A204.1 (cell line): ENCODE data around the gene AASS.
"Not testable (repeated sequence)": the region's sequence is repeated elsewhere in the genome, so short reads cannot be mapped to it uniquely, and the experiment has no call there.

Source experiments
- FAIRE-seq: peaks from 2 replicates; lab custom pipeline; 2012; peaks lifted over from hg19 to GRCh38; lab: Jason Lieb, UNC

AASS gene

GRCh38 chr7:122143751-122144711, at the start of gene AASS:
TSS of gene AASS (minus strand) at chr7:122144249. CDS start at chr7:122133726, 10,523 bp downstream.
- FAIRE-seq, result peak; percentile 98

DNA sequence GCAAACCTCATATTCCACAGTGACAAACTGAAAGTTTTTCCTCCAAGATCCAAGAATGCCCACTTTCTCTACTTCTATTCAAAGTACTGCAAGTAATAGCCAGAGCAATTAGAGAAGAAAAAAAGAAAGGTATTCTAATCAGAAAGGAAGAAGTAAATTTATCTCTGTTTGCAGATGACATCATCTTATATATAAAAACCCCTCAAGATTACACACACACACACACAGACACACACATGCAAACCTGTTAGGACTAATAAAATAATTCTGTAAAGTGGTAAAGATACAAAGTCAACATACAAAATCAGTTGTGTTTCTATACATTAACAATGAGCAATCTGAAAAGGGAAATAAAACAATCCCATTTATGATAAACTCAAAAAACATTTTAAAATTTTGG, 44.7 kb upstream of the AASS start:
- no peak for FAIRE-seq

- no peak for FAIRE-seq
Measured at GRCh38 chr7:122183106-122183505, 39.1 kb upstream of the AASS start.

DNA sequence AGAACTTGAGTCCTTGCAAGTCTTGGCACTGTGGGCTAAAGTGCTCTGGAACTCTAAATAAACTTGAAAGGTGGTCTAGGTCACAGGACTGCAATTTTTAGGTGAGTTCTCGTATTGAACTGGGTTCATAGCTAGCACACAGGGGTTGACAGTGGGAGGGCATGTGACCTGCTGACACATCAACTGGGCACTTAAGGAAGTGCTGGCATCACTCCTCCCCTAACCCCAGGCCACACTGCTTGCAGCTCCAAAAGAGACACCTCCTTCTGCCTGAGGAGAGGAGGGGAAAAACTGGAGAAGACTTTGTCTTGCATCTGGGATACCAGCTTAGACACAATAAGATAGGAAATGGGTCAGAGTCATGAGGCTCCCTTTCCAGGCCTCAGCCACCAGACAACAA, 38.0 kb upstream of the AASS start:
- FAIRE-seq, result no peak

- not testable (repeated sequence) for FAIRE-seq
Measured at GRCh38 chr7:122172144-122172543, 28.1 kb upstream of the AASS start.

DNA sequence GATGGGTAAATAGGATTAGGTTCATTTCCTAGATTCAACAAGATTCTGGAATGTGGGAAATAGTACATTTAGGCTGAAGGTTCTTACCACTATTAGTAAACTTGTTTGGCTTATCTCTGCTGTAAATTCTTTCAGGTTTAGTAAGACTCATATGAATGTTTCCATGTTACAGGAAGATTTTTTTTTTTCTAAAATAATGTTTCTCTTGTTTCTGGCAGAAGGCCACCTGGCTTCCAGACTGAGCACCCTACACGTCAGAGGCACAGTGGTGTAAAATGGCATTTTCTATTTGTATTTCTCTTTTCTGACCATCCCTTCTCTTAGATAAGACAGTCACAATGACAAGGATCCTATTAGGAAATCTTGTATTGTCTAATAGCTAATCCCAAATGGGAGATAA, 22.7 kb upstream of the AASS start:
- FAIRE-seq, result no peak

GRCh38 chr7:122166275-122166674, 22.2 kb upstream of the AASS start:
- no peak for FAIRE-seq

GRCh38 chr7:122161628-122162027, 17.6 kb upstream of the AASS start:
- no peak for FAIRE-seq

- FAIRE-seq, result no peak
Measured at GRCh38 chr7:122155566-122155965, 11.5 kb upstream of the AASS start.

DNA sequence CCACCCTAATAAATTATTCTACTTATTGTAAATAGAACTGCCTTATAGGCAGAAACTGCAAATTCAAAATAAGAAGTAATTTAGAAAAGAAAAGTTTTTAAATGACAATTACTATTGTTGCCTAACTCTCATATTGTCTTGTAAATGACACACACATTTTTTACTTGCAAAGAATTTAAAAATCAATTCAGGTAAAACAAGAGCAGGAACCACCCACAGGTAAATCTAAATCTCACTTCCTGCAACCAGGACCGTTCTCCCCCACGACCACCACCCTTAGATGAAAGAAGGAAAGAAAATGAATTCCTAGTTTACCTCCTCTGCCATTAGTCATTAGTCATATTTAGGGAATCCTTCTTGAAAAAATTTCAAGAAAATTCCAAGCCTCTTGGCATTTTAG, 4.8 kb upstream of the AASS start:
- FAIRE-seq, result no peak

GRCh38 chr7:122148081-122148480, 4.0 kb upstream of the AASS start:
- FAIRE-seq, result no peak

DNA sequence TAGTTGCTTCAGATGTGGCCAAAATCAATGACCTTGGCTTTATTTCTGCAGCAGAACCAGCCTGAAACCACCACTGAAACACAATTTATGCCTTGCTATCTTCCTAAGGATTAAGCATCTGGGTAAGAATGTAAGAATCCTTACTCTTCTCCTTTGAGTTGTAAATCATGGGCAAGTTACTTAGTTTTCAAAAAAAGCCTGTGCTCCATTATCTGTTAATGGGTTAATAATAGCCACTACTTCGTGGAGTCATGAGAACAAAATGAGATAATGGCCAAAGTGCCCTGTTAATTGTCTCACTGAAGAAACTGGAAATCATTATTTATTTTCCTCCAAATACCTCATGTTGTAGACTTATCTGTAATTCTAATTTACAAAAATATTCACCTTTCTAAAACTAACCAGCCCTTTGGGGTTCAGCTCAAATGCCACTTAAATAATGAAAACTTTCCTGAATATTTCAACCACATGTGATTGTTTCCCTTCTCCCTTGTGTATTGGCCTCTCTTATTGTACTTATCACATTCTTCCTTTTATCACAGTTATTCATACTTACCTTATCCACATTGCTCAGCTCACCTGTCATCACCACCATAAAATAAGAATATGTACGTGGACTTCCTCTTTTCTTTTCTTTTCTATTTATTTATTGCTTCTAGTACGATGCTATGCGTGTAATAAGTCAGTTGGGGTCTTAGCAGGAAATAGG, 2.0 kb upstream of the AASS start:
- no peak for FAIRE-seq

DNA sequence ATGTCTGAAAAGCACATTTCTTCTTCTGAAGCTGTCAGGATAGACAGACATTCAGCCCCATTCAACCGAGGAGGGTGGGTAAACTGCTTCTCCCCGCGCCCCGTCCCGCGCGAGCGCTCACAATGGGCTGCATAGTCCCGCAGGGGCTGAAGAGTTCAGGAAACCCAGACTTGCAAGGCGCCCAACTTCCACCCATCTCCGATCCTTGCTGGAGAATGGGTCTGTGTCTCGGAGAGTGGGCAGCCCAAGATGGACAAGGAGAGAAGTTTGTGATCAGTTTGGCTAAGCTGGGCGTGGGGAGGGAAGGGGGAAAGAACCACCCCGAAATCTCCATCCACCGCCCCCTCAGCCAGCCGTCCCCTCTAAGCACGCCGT, 686 bp downstream of the AASS start:
- no peak for FAIRE-seq

- FAIRE-seq, result no peak
Measured at GRCh38 chr7:122140918-122141317, 3.1 kb downstream of the AASS start.

GRCh38 chr7:122137251-122138077, 6.6 kb downstream of the AASS start:
- FAIRE-seq, result peak; percentile 25

GRCh38 chr7:122136639-122137245, 7.3 kb downstream of the AASS start:
- peak; percentile 86 for FAIRE-seq

DNA sequence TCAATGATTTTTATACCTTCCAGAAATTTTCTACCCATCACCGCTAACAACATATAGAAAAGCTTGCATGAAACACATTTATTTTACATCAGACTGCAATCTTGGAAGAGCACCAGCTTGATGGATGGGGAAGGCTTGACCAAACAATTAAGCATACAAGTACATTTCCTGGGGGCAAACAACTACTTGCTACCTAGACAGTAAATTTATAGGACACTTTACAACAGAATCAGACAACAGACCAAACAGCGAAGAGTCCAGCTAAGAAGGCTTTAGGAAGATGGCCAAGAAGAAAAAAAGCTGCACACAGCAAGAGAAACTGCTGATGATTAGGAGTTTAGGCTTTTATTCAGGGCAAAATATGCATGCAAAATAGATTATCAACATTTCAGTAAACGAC, 8.0 kb downstream of the AASS start:
- FAIRE-seq, result no peak

GRCh38 chr7:122135275-122135674, 8.8 kb downstream of the AASS start:
- no peak for FAIRE-seq

GRCh38 chr7:122134793-122135192, 9.3 kb downstream of the AASS start:
- not testable (repeated sequence) for FAIRE-seq

- no peak for FAIRE-seq
Measured at GRCh38 chr7:122133477-122133876, 10.6 kb downstream of the AASS start.

- FAIRE-seq, result no peak
Measured at GRCh38 chr7:122132341-122132740, 11.7 kb downstream of the AASS start.

GRCh38 chr7:122123746-122124145, 20.3 kb downstream of the AASS start:
- FAIRE-seq, result no peak
